NT2/D1 (cell line): ENCODE measurements around the gene CHRM3.

Experiments
- DNase-seq: peaks from one replicate; pipeline ENCODE4 v3.0.0-alpha.2; 2011; ENCODE audit warnings: low read depth, low spot score
- H3K27me3 ChIP-seq: 2 replicates; pipeline ENCODE4 v1.6.0; 2011; ENCODE audit warnings: mild to moderate bottlenecking; ENCODE audit not compliant: insufficient read length, insufficient read depth
- H3K36me3 ChIP-seq: 2 replicates; pipeline ENCODE4 v1.6.1; 2011; ENCODE audit warnings: mild to moderate bottlenecking, low read length, mixed read lengths; ENCODE audit not compliant: insufficient read depth, insufficient read length
- H3K4me1 ChIP-seq: 2 replicates; pipeline ENCODE4 v1.5.1; 2011; ENCODE audit not compliant: insufficient read depth, insufficient read length
- H3K4me3 ChIP-seq: 2 replicates; pipeline ENCODE4 v1.5.1; 2011; ENCODE audit warnings: low read depth; ENCODE audit not compliant: insufficient read length
- H3K9ac ChIP-seq: 2 replicates; pipeline ENCODE4 v1.6.0; 2011; ENCODE audit warnings: low read depth; ENCODE audit not compliant: insufficient read length
- H3K9me3 ChIP-seq: 2 replicates; pipeline ENCODE4 v1.5.1; 2011; ENCODE audit warnings: mild to moderate bottlenecking, low read length; ENCODE audit not compliant: insufficient read depth
- SUZ12 ChIP-seq: IDR thresholded peaks from 2 replicates; pipeline ENCODE4 v1.6.1; 2011; ENCODE audit not compliant: insufficient read length, insufficient read depth; ENCODE audit errors: extremely low read depth
- YY1 ChIP-seq: IDR thresholded peaks from 2 replicates; pipeline ENCODE4 v1.6.1; 2011; ENCODE audit not compliant: insufficient read length, insufficient read depth
- ZNF274 ChIP-seq: IDR thresholded peaks from 2 replicates; pipeline ENCODE4 v1.6.1; 2011; ENCODE audit warnings: mild to moderate bottlenecking, low read depth, low read length

The CHRM3 gene

GRCh38 chr1:239387304-239388158 is 1.2 kb downstream of the CHRM3 start:
- Histone ChIP-seq H3K4me3 (peak overlapping the region; percentile 76), H3K27me3 (peaks cover 51% of the 10 kb centered on the region), H3K4me1 (peaks cover 2% of the 10 kb centered on the region), H3K9me3 (no peaks in the 10 kb centered on the region), H3K36me3 (no peaks in the 10 kb centered on the region), H3K9ac (peak overlapping the region; percentile 86)
- no peak for TF ChIP-seq YY1
- TF ChIP-seq ZNF274: no peak
- TF ChIP-seq SUZ12: peak; percentile 98
- DNase-seq: no peak

- H3K36me3 ChIP-seq: no peaks in the 10 kb centered on the region
- no peak overlapping the region for H3K9ac ChIP-seq
- no peak for DNase-seq
- TF ChIP-seq SUZ12 (no peak), YY1 (no peak), ZNF274 (no peak)
- H3K27me3 ChIP-seq: peaks cover 51% of the 10 kb centered on the region
- H3K9me3 ChIP-seq: no peaks in the 10 kb centered on the region
- H3K4me3 ChIP-seq: peak overlapping the region; percentile 76
- H3K4me1 ChIP-seq: peaks cover 2% of the 10 kb centered on the region
Measured at GRCh38 chr1:239388159-239388485, 1.8 kb downstream of the CHRM3 start.

GRCh38 chr1:239388578-239388977 is 2.2 kb downstream of the CHRM3 start:
- Histone ChIP-seq H3K4me1 (peaks cover 2% of the 10 kb centered on the region), H3K9ac (no peak overlapping the region), H3K36me3 (no peaks in the 10 kb centered on the region), H3K4me3 (no peak overlapping the region), H3K27me3 (peaks cover 51% of the 10 kb centered on the region), H3K9me3 (no peaks in the 10 kb centered on the region)
- no peak for DNase-seq
- no peak for TF ChIP-seq SUZ12
- no peak for TF ChIP-seq ZNF274
- no peak for TF ChIP-seq YY1

- H3K4me3 ChIP-seq: no peak overlapping the region
- no peaks in the 10 kb centered on the region for H3K36me3 ChIP-seq
- H3K4me1 ChIP-seq: peaks cover 2% of the 10 kb centered on the region
- peaks cover 51% of the 10 kb centered on the region for H3K27me3 ChIP-seq
- no peaks in the 10 kb centered on the region for H3K9me3 ChIP-seq
- no peak overlapping the region for H3K9ac ChIP-seq
- TF ChIP-seq ZNF274 (no peak), SUZ12 (no peak), YY1 (no peak)
- DNase-seq: no peak
Measured at GRCh38 chr1:239389703-239390102, 3.3 kb downstream of the CHRM3 start.

GRCh38 chr1:239392271-239392670 is 5.9 kb downstream of the CHRM3 start:
- no peak for DNase-seq

GRCh38 chr1:239394107-239394506 is 7.7 kb downstream of the CHRM3 start:
- no peak for DNase-seq
- Histone ChIP-seq H3K27me3 (peaks cover 8% of the 10 kb centered on the region), H3K36me3 (no peaks in the 10 kb centered on the region), H3K4me1 (no peaks in the 10 kb centered on the region), H3K9ac (no peak overlapping the region), H3K4me3 (no peak overlapping the region), H3K9me3 (no peaks in the 10 kb centered on the region)
- TF ChIP-seq YY1 (no peak), ZNF274 (no peak), SUZ12 (no peak)

More at GRCh38 chr1:239392271-239392670, 5.9 kb downstream of the CHRM3 start:
- no peak overlapping the region for H3K9ac ChIP-seq
- no peaks in the 10 kb centered on the region for H3K4me1 ChIP-seq
- peaks cover 26% of the 10 kb centered on the region for H3K27me3 ChIP-seq
- H3K9me3 ChIP-seq: no peaks in the 10 kb centered on the region
- no peak for TF ChIP-seq ZNF274
- no peak for TF ChIP-seq YY1
- no peak for TF ChIP-seq SUZ12
- H3K4me3 ChIP-seq: no peak overlapping the region
- no peaks in the 10 kb centered on the region for H3K36me3 ChIP-seq

GRCh38 chr1:239413916-239414315 is 27.5 kb downstream of the CHRM3 start:
- H3K36me3 ChIP-seq: no peaks in the 10 kb centered on the region
- no peak for DNase-seq
- H3K4me3 ChIP-seq: no peak overlapping the region
- no peaks in the 10 kb centered on the region for H3K4me1 ChIP-seq
- H3K27me3 ChIP-seq: no peaks in the 10 kb centered on the region
- no peak overlapping the region for H3K9ac ChIP-seq
- no peaks in the 10 kb centered on the region for H3K9me3 ChIP-seq
- TF ChIP-seq SUZ12 (no peak), YY1 (no peak), ZNF274 (no peak)
